PC-3 (cell line): Measurements from ENCODE around the gene AGRN. TPM values are rescaled to one million over a fixed set of nuclear protein-coding genes. Genes with fewer than 3 reads are reported as not detected.

Source experiments
- ATAC-seq: fragments of 200-7000 bp; cut with Tn5 transposase; 2 replicates; pipeline ENCODE4 v1.9.1; 2020; ENCODE audit warnings: mild to moderate bottlenecking, moderate library complexity
- BruUV-seq: library from RNA; stranded (reverse); fragments of 400-500 nt; replicated peaks from 2 replicates; lab custom pipeline; 2021; lab: Mats Ljungman, UMichigan
- CTCF ChIA-PET: fragments of 300-600 bp; sonication (Branson Sonifier 250); formaldehyde crosslinking; loops from one replicate; lab custom pipeline; 2022; ENCODE audit warnings: antibody characterized with exemption; lab: Charles Lee
- POLR2A ChIA-PET: fragments of 300-600 bp; sonication (Branson Sonifier 250); formaldehyde crosslinking; loops from one replicate; lab custom pipeline; 2022; ENCODE audit warnings: antibody characterized with exemption; ENCODE audit not compliant: unreplicated experiment; lab: Charles Lee
- DNase-seq: peaks from one replicate; pipeline ENCODE4 v3.0.0-alpha.2; 2015
- H2AFZ ChIP-seq: fragments of 300-600 bp; sonication (generic); 2 replicates; pipeline ENCODE4 v1.6.0; 2016; ENCODE audit warnings: antibody characterized with exemption, low read length
- H3F3A ChIP-seq: fragments of 300-600 bp; sonication (generic); one replicate; pipeline ENCODE4 v1.6.0; 2017; ENCODE audit warnings: antibody characterized with exemption, low read length, control low read depth, mild to moderate bottlenecking; ENCODE audit not compliant: unreplicated experiment
- H3K27ac ChIP-seq: fragments of 300-600 bp; sonication (generic); 2 replicates; pipeline ENCODE4 v1.5.1; 2016; ENCODE audit warnings: mild to moderate bottlenecking, low read length
- H3K27me3 ChIP-seq: fragments of 300-600 bp; sonication (generic); 2 replicates; pipeline ENCODE4 v1.6.1; 2016; ENCODE audit warnings: low read length, mixed read lengths
- H3K36me3 ChIP-seq: fragments of 300-600 bp; sonication (generic); 2 replicates; pipeline ENCODE4 v1.6.1; 2016; ENCODE audit warnings: low read depth, mixed run types, low read length, mixed read lengths
- H3K4me1 ChIP-seq: fragments of 300-600 bp; sonication (generic); 2 replicates; pipeline ENCODE4 v1.5.1; 2016; ENCODE audit warnings: low read length; ENCODE audit not compliant: insufficient read depth
- H3K4me2 ChIP-seq: fragments of 300-600 bp; sonication (generic); 2 replicates; pipeline ENCODE4 v1.6.0; 2016; ENCODE audit warnings: low read length
- H3K4me3 ChIP-seq: fragments of 300-600 bp; sonication (generic); 2 replicates; pipeline ENCODE4 v1.5.1; 2016; ENCODE audit warnings: mild to moderate bottlenecking, low read length, mixed read lengths
- H3K79me2 ChIP-seq: fragments of 300-600 bp; sonication (generic); 2 replicates; pipeline ENCODE4 v1.6.1; 2017; ENCODE audit warnings: low read length, mixed read lengths
- H3K9ac ChIP-seq: fragments of 300-600 bp; sonication (generic); 2 replicates; pipeline ENCODE4 v1.6.0; 2016; ENCODE audit warnings: mild to moderate bottlenecking, low read length
- H3K9me2 ChIP-seq: fragments of 300-600 bp; sonication (generic); replicated peaks from 2 replicates; pipeline ENCODE4 v1.6.1; 2016; ENCODE audit warnings: mixed run types, low read length, mixed read lengths
- H3K9me3 ChIP-seq: fragments of 300-600 bp; sonication (generic); 2 replicates; pipeline ENCODE4 v1.6.1; 2016; ENCODE audit warnings: low read length, mixed read lengths
- H4K20me1 ChIP-seq: fragments of 300-600 bp; sonication (generic); 2 replicates; pipeline ENCODE4 v1.6.1; 2016; ENCODE audit warnings: low read length, mixed read lengths
- CTCF ChIP-seq: fragments of 300-600 bp; sonication (generic); conservative IDR thresholded peaks from 2 replicates; pipeline ENCODE4 v1.5.1; 2017; ENCODE audit warnings: antibody characterized with exemption, low read depth, mild to moderate bottlenecking, low read length
- EZH2 ChIP-seq: fragments of 300-600 bp; sonication (generic); IDR thresholded peaks from one replicate; pipeline ENCODE4 v1.6.1; 2017; ENCODE audit warnings: antibody characterized with exemption, mild to moderate bottlenecking, low read length; ENCODE audit not compliant: unreplicated experiment
- EZH2phosphoT487 ChIP-seq: fragments of 300-600 bp; sonication (generic); IDR thresholded peaks from 2 replicates; pipeline ENCODE4 v1.6.1; 2018; ENCODE audit warnings: mild to moderate bottlenecking, antibody characterized with exemption, low read length, borderline replicate concordance
- intact Hi-C: fragments of 100-400 bp; cut with micrococcal nuclease; formaldehyde crosslinking; loops from 2 replicates; pipeline ENCODE4 v1.9.0; 2023
- total RNA-seq: library from RNA; depleted of rRNA; stranded (reverse); fragments of >200 nt; gene quantifications from 2 replicates; pipeline ENCODE4 v1.2.3, GENCODE V29; 2014

AGRN gene
- total RNA-seq, 1 experiment from 2014 or later: 273 TPM

DNA sequence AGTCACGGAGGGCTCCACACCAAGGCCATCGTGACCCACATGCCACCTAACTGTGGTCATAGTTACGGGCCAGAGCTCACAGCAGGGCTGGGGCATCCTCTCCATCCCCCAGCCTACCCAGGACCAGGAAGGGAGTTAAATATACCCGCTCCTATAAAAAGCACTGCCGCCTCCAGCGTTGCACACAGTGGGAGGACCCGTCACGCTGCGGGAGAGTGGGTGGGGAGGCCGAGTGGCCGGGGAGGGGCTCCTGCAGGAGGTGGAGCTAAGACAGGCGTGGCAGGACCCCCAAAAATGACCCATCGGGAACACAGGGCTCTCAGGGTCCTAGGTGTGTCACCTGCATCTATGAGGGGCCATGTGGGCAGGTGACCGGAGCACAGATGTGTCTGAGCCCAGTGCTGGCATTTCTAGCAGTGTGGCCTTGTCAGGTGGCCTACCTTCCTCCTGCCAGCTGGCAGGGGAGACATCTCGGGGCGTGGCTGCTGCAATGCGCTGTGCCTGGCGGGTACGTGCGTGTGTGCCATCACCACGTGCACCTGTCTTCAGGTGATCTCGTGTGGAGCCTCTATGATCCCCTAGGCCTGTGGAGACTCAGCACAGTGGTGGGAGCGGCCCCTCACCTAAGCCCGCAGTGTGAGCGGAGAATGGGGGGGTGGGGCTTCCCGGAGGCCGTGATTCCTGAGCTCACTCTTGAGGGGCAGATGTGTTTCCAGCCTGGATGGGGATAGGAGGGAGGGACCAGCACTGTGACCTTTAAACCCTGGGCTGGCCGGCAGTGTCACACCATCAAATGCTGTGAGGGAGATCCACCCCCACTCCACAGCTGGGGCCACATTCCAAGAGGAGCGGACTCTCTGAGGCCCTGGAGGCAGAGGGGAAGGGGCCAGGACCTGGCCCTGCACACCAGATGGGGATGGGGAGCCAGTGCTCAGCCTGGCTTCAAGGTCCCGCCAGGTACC is 17.7 kb downstream of the AGRN start:
- Histone ChIP-seq H3K4me3 (no peak overlapping the region), H2AFZ (no peak overlapping the region), H3K9me2 (no peaks in the 10 kb centered on the region), H3K27ac (no peak overlapping the region), H4K20me1 (peaks cover 59% of the 10 kb centered on the region), H3K4me1 (peaks cover 11% of the 10 kb centered on the region), H3K9ac (no peak overlapping the region), H3K36me3 (peaks cover 48% of the 10 kb centered on the region), H3K27me3 (no peaks in the 10 kb centered on the region), H3K4me2 (no peak overlapping the region), H3K79me2 (peaks cover 59% of the 10 kb centered on the region), H3F3A (no peaks in the 10 kb centered on the region), H3K9me3 (no peaks in the 10 kb centered on the region)
- BruUV-seq: no TSS peak
- DNase-seq: no peak
- ChIA-PET POLR2A (interaction anchor here (0.6 kb wide), 1 partner anchor 20 kb away, joined by 3 read pairs; no protein-coding TSS in a partner anchor), CTCF (no interaction called here)
- intact Hi-C loops: no loop called here
- TF ChIP-seq EZH2 (no peak), CTCF (no peak), EZH2phosphoT487 (no peak)
- no peak for ATAC-seq

DNA sequence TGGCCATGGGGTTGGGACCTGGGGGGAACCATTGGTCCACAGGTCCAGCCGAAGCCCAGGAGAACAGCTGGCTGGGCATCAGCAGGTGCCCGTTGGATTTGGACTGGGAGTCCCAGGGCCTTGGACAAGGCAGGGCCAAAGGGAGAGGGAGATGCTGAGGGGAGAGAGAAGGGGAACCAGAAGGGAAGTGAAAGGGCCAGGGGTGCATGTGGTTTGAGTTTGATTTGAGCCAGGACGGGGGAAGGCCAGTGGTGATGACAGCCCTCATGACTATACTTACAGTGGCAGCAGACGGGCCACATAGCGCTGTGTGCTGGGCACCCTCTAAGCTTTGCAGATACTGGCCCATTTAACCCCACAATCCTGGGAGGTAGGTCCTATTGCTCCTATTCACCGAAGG is 18.8 kb downstream of the AGRN start:
- no peak for TF ChIP-seq EZH2phosphoT487
- TF ChIP-seq CTCF: no peak
- no peak for TF ChIP-seq EZH2
- Histone ChIP-seq H3F3A (no peaks in the 10 kb centered on the region), H4K20me1 (peaks cover 67% of the 10 kb centered on the region), H3K9ac (no peak overlapping the region), H3K27me3 (no peaks in the 10 kb centered on the region), H3K9me3 (no peaks in the 10 kb centered on the region), H3K9me2 (no peaks in the 10 kb centered on the region), H2AFZ (no peak overlapping the region), H3K4me1 (peaks cover 11% of the 10 kb centered on the region), H3K4me3 (no peak overlapping the region), H3K27ac (no peak overlapping the region), H3K4me2 (no peak overlapping the region), H3K79me2 (peaks cover 65% of the 10 kb centered on the region), H3K36me3 (peaks cover 54% of the 10 kb centered on the region)
- ChIA-PET CTCF (interaction anchor here (0.6 kb wide), 1 partner anchor 23 kb away, joined by 3 read pairs; no protein-coding TSS in a partner anchor), POLR2A (no interaction called here)
- no peak for ATAC-seq
- DNase-seq: no peak
- no TSS peak for BruUV-seq
- intact Hi-C loops: no loop called here
